GM10266 (cell line): ENCODE measurements around the gene UBE2G2.

Experiments used
- DNase-seq: peaks from one replicate; pipeline ENCODE4 v3.0.0; 2012; ENCODE audit errors: extremely low spot score
- CTCF ChIP-seq: IDR thresholded peaks from 2 replicates; pipeline ENCODE4 v1.5.1; 2012; ENCODE audit warnings: mild to moderate bottlenecking, low read depth; ENCODE audit not compliant: control insufficient read depth, insufficient read depth; ENCODE audit errors: missing control alignments

The UBE2G2 gene

GRCh38 chr21:44780767-44781459 is 20.7 kb downstream of the UBE2G2 start:
- DNase-seq: no peak
- TF ChIP-seq CTCF: no peak

GRCh38 chr21:44780137-44780502 is 21.5 kb downstream of the UBE2G2 start:
- DNase-seq: no peak
- TF ChIP-seq CTCF: no peak

GRCh38 chr21:44779417-44780136 is 22.0 kb downstream of the UBE2G2 start:
- DNase-seq: no peak
- no peak for TF ChIP-seq CTCF

GRCh38 chr21:44778983-44779382 is 22.6 kb downstream of the UBE2G2 start:
- TF ChIP-seq CTCF: no peak
- no peak for DNase-seq

GRCh38 chr21:44778499-44778911 is 23.1 kb downstream of the UBE2G2 start:
- no peak for TF ChIP-seq CTCF
- no peak for DNase-seq

- no peak for DNase-seq
- no peak for TF ChIP-seq CTCF
Measured at GRCh38 chr21:44778094-44778493, 23.5 kb downstream of the UBE2G2 start.

- DNase-seq: no peak
- no peak for TF ChIP-seq CTCF
Measured at GRCh38 chr21:44774972-44775371, 26.6 kb downstream of the UBE2G2 start.
